Neural progenitor cell (in vitro differentiated cells): Measurements from ENCODE around the gene DHDH.

ENCODE experiments used
- CTCF ChIP-seq: fragments of 200-600 bp; sonication (generic); IDR thresholded peaks from 2 replicates; pipeline ENCODE4 v1.5.1; 2017; ENCODE audit warnings: antibody characterized with exemption, mild to moderate bottlenecking
- EZH2phosphoT487 ChIP-seq: fragments of 200-600 bp; sonication (generic); IDR thresholded peaks from 2 replicates; pipeline ENCODE4 v1.6.1; 2017; ENCODE audit warnings: antibody characterized with exemption

DNA sequence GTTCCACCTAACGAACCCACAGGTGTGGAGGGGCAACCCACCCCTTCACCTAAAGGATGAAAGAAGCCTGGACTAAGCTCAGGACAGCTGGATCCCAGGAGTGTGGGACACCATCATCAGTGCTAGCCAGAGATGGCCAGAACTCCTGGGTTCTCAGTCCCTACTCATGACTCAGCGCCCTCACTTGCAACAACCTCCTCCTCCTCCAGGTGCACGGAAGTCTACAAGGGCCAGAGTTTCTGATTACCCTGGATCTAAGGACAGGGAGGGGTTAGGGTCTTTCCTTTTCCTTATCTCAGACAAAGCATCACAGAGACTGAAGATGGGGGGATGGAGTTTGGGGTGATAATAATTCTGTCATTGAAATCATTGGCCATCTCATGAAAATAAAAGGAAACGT lies 42.9 kb upstream of the DHDH start:
- no peak for TF ChIP-seq CTCF
- no peak for TF ChIP-seq EZH2phosphoT487
